HFFc6 (cell line): Measurements from ENCODE around the gene PANK1. TPM values are rescaled to one million over a fixed set of nuclear protein-coding genes. Genes with fewer than 3 reads are reported as not detected.

ENCODE experiments used
- DNase-seq: peaks from one replicate; pipeline ENCODE4 v3.0.0-alpha.2; 2018
- H3K27ac Mint-ChIP-seq: 2 replicates; pipeline ENCODE4 v1.8.0; 2020; ENCODE audit warnings: mild to moderate bottlenecking, mixed read lengths
- H3K27me3 Mint-ChIP-seq: 2 replicates; pipeline ENCODE4 v1.8.0; 2021; ENCODE audit warnings: mild to moderate bottlenecking, moderate library complexity, mixed read lengths; ENCODE audit not compliant: insufficient read depth
- H3K36me3 Mint-ChIP-seq: 2 replicates; pipeline ENCODE4 v1.8.0; 2021; ENCODE audit warnings: low read depth, mixed read lengths
- H3K4me1 Mint-ChIP-seq: 2 replicates; pipeline ENCODE4 v1.8.0; 2020; ENCODE audit warnings: low read depth, mixed read lengths
- H3K4me3 Mint-ChIP-seq: 2 replicates; pipeline ENCODE4 v1.8.0; 2020; ENCODE audit warnings: mild to moderate bottlenecking, moderate library complexity, mixed read lengths
- H3K9me3 Mint-ChIP-seq: 2 replicates; pipeline ENCODE4 v1.8.0; 2020; ENCODE audit warnings: mild to moderate bottlenecking, mixed read lengths
- microRNA-seq: library from miRNA; unstranded; fragments of <30 nt; microRNA quantifications from one replicate; pipeline ENCODE4, GENCODE V29; 2019
- total RNA-seq, 6 experiments: library from RNA; stranded (reverse); fragmentation: NEBNext Ultra II Directional; extraction: Animal tissue kit (Norgen Biotek cat#: 25700); gene quantifications; 2 replicates in 1 of 6; 3 replicates in 5 of 6; pipeline ENCODE4 v1.2.3, GENCODE V29; 2021
- TF ChIP-seq, protein P1 (sequence below): fragments of 200-600 bp; sonication (generic); IDR thresholded peaks from 2 replicates; pipeline ENCODE4 v1.5.0; 2021; ENCODE audit warnings: antibody characterized with exemption, mild to moderate bottlenecking

The PANK1 gene
- total RNA-seq, 6 experiments from 2014 or later = 3.8 to 4.7 (median 4.3) TPM

DNA sequence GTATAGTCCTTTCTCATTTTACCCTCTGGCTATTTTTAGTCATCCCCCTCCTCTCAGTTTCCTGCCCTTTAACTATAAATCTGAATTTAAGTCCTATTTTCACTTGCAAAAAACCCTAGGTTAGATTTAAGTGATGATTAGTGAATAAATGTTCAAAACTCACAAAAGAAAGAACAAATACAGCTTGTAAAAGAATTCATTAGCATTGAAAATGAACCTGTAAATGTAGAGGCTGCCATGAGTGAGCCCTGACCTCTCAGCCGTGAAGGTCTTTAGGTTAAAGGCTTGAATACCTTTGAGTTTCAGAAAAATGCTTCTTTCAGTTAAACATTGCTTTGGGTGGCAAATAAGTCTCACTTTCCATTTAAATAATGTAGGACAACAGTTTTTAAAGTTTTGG is 107.7 kb downstream of the PANK1 start:
- H3K27me3 Mint-ChIP-seq = peaks cover 36% of the 10 kb centered on the region
- peaks cover 13% of the 10 kb centered on the region for H3K4me1 Mint-ChIP-seq
- H3K4me3 Mint-ChIP-seq = no peak overlapping the region
- TF ChIP-seq, protein P1, sequence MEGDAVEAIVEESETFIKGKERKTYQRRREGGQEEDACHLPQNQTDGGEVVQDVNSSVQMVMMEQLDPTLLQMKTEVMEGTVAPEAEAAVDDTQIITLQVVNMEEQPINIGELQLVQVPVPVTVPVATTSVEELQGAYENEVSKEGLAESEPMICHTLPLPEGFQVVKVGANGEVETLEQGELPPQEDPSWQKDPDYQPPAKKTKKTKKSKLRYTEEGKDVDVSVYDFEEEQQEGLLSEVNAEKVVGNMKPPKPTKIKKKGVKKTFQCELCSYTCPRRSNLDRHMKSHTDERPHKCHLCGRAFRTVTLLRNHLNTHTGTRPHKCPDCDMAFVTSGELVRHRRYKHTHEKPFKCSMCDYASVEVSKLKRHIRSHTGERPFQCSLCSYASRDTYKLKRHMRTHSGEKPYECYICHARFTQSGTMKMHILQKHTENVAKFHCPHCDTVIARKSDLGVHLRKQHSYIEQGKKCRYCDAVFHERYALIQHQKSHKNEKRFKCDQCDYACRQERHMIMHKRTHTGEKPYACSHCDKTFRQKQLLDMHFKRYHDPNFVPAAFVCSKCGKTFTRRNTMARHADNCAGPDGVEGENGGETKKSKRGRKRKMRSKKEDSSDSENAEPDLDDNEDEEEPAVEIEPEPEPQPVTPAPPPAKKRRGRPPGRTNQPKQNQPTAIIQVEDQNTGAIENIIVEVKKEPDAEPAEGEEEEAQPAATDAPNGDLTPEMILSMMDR = no peak
- no peak overlapping the region for H3K27ac Mint-ChIP-seq
- DNase-seq = no peak
- peaks cover 4% of the 10 kb centered on the region for H3K36me3 Mint-ChIP-seq
- H3K9me3 Mint-ChIP-seq = no peaks in the 10 kb centered on the region

DNA sequence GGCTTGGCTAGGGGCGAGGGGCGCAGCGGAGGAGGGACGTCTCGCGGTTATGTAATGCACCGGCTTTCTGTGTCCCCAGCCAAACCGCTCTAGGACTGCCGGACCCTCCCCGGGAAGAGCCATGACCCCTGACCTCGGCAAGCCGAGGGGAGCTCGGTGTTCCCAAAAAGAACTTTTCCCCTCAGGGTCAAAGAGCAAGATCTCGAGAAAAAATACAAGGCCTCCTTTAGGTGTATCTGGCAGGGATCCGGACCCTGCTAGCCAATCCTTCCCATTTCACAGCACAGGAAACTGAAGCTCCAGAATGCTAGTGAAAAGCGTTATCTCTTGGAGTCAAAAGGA is 109.1 kb downstream of the PANK1 start:
- TF ChIP-seq, protein P1 = no peak
- H3K27ac Mint-ChIP-seq = no peak overlapping the region

GRCh38 chr10:89535171-89536012 is 109.7 kb downstream of the PANK1 start, which contains the start of gene SLC16A12:
Gene SLC16A12 (minus strand): TSS chr10:89535594. CDS start chr10:89462578, 73,016 bp downstream.
- Mint-ChIP-seq H3K36me3 (peaks cover 4% of the 10 kb centered on the region), H3K4me3 (peak within 1 kb of the TSS; percentile 56; the same call in 1 of the 2 replicates), H3K9me3 (no peaks in the 10 kb centered on the region), H3K27me3 (peaks cover 33% of the 10 kb centered on the region), H3K4me1 (peaks cover 15% of the 10 kb centered on the region), H3K27ac (no peak within 1 kb of the TSS)
- DNase-seq = no peak
- TF ChIP-seq, protein P1 = no peak

More for the DNA sequence above, 109.1 kb downstream of the PANK1 start:
- Mint-ChIP-seq H3K9me3 (no peaks in the 10 kb centered on the region), H3K4me1 (peaks cover 13% of the 10 kb centered on the region), H3K4me3 (no peak overlapping the region), H3K27me3 (peaks cover 34% of the 10 kb centered on the region), H3K36me3 (peaks cover 4% of the 10 kb centered on the region)
- no peak for DNase-seq

DNA sequence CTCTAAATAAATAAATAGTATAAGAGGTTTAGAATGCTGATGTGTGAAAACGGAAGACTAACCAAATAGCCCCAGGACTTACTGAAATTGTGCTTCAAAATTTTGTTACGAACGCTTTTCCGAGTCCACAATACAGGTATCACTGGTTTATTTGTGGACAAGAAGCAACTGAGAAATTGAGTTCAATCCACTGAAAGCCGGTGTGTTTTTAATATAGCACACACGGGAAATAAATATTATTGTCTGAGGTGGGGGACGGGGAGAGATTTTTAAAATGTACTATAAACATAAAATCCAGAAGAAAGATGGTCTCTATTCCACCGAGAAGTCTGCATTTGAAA is 110.2 kb downstream of the PANK1 start:
- Mint-ChIP-seq H3K27me3 (peaks cover 31% of the 10 kb centered on the region), H3K27ac (no peak overlapping the region), H3K9me3 (no peaks in the 10 kb centered on the region), H3K4me1 (peaks cover 18% of the 10 kb centered on the region), H3K4me3 (peak overlapping the region; percentile 56; the same call in 1 of the 2 replicates), H3K36me3 (peaks cover 4% of the 10 kb centered on the region)
- no peak for DNase-seq
- TF ChIP-seq, protein P1 = no peak

Small RNAs within 50 kb of the gene (microRNA-seq; reads per million reads assigned to microRNA genes)
- 582 reads per million, percentile 69 among the genes with 10 or more reads in this experiment for gene MIR107

Other genes with a start within 250 kb of the PANK1 start
- 10 to 100 TPM; 19.2 to 26.1 (median 22.4) TPM for gene IFIT5, start 230.7 kb downstream of the PANK1 start, total RNA-seq
- gene SLC16A12, start 109.6 kb downstream of the PANK1 start, total RNA-seq = not detected
- gene KIF20B, start 56.3 kb upstream of the PANK1 start, total RNA-seq = 10 to 100 TPM; 15.1 to 41.5 (median 36.8) TPM